ENCODE results near the gene AHDC1.
A peak's percentile ranks its signal among the peaks of the same experiment; 100 is the strongest.

Gene AHDC1

DNA sequence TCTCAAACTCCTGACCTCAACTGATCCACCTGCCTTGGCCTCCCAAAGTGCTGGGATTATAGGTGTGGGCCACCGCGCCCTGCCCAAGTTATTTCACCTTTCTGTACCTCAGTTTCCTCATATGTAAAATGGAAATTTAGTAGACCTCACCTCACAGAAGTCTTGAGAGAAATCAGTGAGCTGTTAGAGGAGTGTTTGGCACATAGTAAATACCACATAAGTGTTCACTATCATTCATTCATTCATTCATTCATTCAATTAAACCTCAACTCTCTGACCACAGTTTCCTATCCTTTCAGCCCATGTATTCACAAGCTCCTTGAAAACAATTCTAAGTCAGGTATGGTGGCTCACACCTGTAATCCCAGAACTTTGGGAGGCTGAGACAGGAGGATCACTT is 34.9 kb upstream of the AHDC1 start:
- H3K4me2 ChIP-seq (ENCODE audit: low read length): no peak overlapping the region
- no peaks in the 10 kb centered on the region for H3K79me2 ChIP-seq (ENCODE audit: control insufficient read depth, low read length)
- H3K9me2 ChIP-seq (replicated peaks; ENCODE audit: control insufficient read depth, low read length): no peaks in the 10 kb centered on the region
- H3K27me3 ChIP-seq (ENCODE audit: control insufficient read depth, low read length): no peaks in the 10 kb centered on the region
- H4K20me1 ChIP-seq (ENCODE audit: control insufficient read depth, insufficient read depth, low read depth, low read length): no peaks in the 10 kb centered on the region
- H3K4me3 ChIP-seq (ENCODE audit: low read length): no peak overlapping the region
- H3K36me3 ChIP-seq (ENCODE audit: control insufficient read depth, low read length): no peaks in the 10 kb centered on the region
- H3K4me1 ChIP-seq (ENCODE audit: control insufficient read depth, low read length): peaks cover 40% of the 10 kb centered on the region
- no peak for TF ChIP-seq EZH2phosphoT487 (IDR thresholded peaks at IDR 0.05; ENCODE audit: borderline replicate concordance, low read length)
- TF ChIP-seq, protein P1, sequence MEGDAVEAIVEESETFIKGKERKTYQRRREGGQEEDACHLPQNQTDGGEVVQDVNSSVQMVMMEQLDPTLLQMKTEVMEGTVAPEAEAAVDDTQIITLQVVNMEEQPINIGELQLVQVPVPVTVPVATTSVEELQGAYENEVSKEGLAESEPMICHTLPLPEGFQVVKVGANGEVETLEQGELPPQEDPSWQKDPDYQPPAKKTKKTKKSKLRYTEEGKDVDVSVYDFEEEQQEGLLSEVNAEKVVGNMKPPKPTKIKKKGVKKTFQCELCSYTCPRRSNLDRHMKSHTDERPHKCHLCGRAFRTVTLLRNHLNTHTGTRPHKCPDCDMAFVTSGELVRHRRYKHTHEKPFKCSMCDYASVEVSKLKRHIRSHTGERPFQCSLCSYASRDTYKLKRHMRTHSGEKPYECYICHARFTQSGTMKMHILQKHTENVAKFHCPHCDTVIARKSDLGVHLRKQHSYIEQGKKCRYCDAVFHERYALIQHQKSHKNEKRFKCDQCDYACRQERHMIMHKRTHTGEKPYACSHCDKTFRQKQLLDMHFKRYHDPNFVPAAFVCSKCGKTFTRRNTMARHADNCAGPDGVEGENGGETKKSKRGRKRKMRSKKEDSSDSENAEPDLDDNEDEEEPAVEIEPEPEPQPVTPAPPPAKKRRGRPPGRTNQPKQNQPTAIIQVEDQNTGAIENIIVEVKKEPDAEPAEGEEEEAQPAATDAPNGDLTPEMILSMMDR (IDR thresholded peaks at IDR 0.05; ENCODE audit: low read depth, low read length, poor library complexity, severe bottlenecking): no peak
- H3K27ac ChIP-seq (ENCODE audit: low read depth, low read length): no peak overlapping the region
- peaks cover 3% of the 10 kb centered on the region; the same call in 1 of the 2 replicates for H3K9me3 ChIP-seq (ENCODE audit: control insufficient read depth, insufficient read depth, low read length)
- peaks cover 16% of the 10 kb centered on the region for H3F3A ChIP-seq (ENCODE audit: control insufficient read depth, insufficient read depth)

DNA sequence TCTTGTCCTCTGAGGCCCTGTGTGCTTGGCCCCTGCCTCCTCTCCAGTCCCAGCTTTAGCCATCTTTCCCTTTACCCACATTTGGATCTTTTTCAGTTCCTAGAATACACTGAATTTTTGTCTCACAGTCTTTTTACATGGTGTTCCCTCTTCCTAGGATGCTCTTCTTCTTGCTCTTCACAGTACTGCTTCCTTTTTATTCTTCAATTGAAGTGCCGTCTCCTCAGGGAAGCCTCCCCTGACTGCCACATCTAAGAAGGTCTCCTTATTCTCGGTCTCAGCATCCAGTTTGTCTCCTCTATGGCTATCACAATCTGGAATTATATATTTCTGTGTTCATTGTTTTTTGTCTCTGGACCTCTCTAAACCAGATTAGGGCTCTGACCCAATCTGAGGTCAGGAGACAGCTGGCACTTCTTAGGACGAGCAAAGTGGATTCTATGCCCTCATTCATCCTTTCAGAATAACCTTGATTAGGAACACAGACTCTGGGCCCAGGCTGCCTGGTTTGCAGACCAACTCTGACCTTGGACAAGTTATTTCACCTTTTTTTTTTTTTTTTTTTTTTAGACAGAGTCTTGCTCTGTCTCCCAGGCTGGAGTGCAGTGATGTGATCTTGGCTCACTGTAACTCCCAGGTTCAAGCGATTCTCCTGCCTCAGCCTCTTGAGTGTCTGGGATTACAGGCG is 34.2 kb upstream of the AHDC1 start:
- Histone ChIP-seq H3K36me3 (ENCODE audit: control insufficient read depth, low read length) (no peaks in the 10 kb centered on the region), H3K9me2 (replicated peaks; ENCODE audit: control insufficient read depth, low read length) (no peaks in the 10 kb centered on the region), H3K9me3 (ENCODE audit: control insufficient read depth, insufficient read depth, low read length) (peaks cover 3% of the 10 kb centered on the region; the same call in 1 of the 2 replicates), H3F3A (ENCODE audit: control insufficient read depth, insufficient read depth) (peaks cover 21% of the 10 kb centered on the region), H3K4me1 (ENCODE audit: control insufficient read depth, low read length) (peaks cover 42% of the 10 kb centered on the region), H3K4me3 (ENCODE audit: low read length) (no peak overlapping the region), H3K79me2 (ENCODE audit: control insufficient read depth, low read length) (no peaks in the 10 kb centered on the region), H3K27ac (ENCODE audit: low read depth, low read length) (no peak overlapping the region), H4K20me1 (ENCODE audit: control insufficient read depth, insufficient read depth, low read depth, low read length) (no peaks in the 10 kb centered on the region), H3K4me2 (ENCODE audit: low read length) (no peak overlapping the region), H3K27me3 (ENCODE audit: control insufficient read depth, low read length) (no peaks in the 10 kb centered on the region)
- TF ChIP-seq, protein P1 (IDR thresholded peaks at IDR 0.05; ENCODE audit: low read depth, low read length, poor library complexity, severe bottlenecking): no peak
- no peak for TF ChIP-seq EZH2phosphoT487 (IDR thresholded peaks at IDR 0.05; ENCODE audit: borderline replicate concordance, low read length)

DNA sequence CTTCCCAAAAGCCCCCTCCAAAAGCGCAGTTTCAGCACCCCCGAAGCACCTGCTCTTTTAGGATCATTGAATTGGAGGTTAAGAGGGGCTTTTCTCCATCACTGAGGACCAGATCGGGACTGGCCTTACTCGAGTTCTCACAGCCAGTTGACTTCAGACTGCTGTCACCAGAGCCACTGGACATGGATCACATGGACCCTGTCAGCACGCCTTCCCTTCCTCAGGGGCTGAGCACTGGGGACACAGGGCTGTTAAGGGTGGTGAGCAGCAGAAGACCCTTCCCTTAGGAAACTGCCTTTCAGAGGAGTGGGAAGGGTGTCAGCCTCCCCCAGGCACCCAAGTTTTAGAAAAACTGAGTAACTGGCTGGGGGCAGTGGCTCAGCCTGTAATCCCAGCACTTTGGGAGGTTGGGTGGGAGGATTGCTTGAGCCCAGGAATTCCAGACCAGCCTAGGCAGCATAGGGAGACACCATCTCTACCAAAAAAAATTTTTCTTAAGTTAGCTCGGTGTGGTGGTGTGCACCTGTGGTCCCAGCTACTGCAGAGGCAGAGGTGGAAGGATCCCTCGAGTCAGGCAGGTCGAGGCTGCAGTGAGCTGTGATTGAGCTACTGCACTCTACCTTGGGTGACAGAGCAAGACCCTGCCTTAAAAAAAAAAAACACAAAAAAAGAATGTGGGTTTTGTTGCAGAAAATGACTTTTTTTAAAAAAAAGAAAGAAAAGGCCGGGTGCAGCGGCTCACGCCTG is 31.6 kb upstream of the AHDC1 start:
- peaks cover 38% of the 10 kb centered on the region for H3F3A ChIP-seq (ENCODE audit: control insufficient read depth, insufficient read depth)
- peak overlapping the region; percentile 83 for H3K27ac ChIP-seq (ENCODE audit: low read depth, low read length)
- no peaks in the 10 kb centered on the region for H3K36me3 ChIP-seq (ENCODE audit: control insufficient read depth, low read length)
- H4K20me1 ChIP-seq (ENCODE audit: control insufficient read depth, insufficient read depth, low read depth, low read length): no peaks in the 10 kb centered on the region
- TF ChIP-seq EZH2phosphoT487 (IDR thresholded peaks at IDR 0.05; ENCODE audit: borderline replicate concordance, low read length): no peak
- TF ChIP-seq, protein P1 (IDR thresholded peaks at IDR 0.05; ENCODE audit: low read depth, low read length, poor library complexity, severe bottlenecking): no peak
- peaks cover 3% of the 10 kb centered on the region; the same call in 1 of the 2 replicates for H3K9me3 ChIP-seq (ENCODE audit: control insufficient read depth, insufficient read depth, low read length)
- no peak overlapping the region for H3K4me3 ChIP-seq (ENCODE audit: low read length)
- peak overlapping the region; percentile 20; the same call in 1 of the 2 replicates for H3K4me2 ChIP-seq (ENCODE audit: low read length)
- peaks cover 68% of the 10 kb centered on the region for H3K4me1 ChIP-seq (ENCODE audit: control insufficient read depth, low read length)
- H3K9me2 ChIP-seq (replicated peaks; ENCODE audit: control insufficient read depth, low read length): no peaks in the 10 kb centered on the region
- no peaks in the 10 kb centered on the region for H3K27me3 ChIP-seq (ENCODE audit: control insufficient read depth, low read length)
- no peaks in the 10 kb centered on the region for H3K79me2 ChIP-seq (ENCODE audit: control insufficient read depth, low read length)
